Smooth muscle cell (in vitro differentiated cells): ENCODE measurements around the gene CHN1. TPM values are rescaled to one million over a fixed set of nuclear protein-coding genes. Genes with fewer than 3 reads are reported as not detected.

Experiments used
- DNase-seq: peaks from one replicate; lab custom pipeline; 2025; ENCODE audit not compliant: unreplicated experiment; lab: John Stamatoyannopoulos, UW
- H2AFZ ChIP-seq: fragments of 200-600 bp; sonication (generic); 2 replicates; pipeline ENCODE4 v1.6.0; 2016; ENCODE audit warnings: antibody characterized with exemption, low read depth, mild to moderate bottlenecking
- H3F3A ChIP-seq: fragments of 200-600 bp; sonication (generic); 2 replicates; pipeline ENCODE4 v1.6.0; 2017; ENCODE audit warnings: antibody characterized with exemption, low read depth
- H3K27ac ChIP-seq: fragments of 200-600 bp; sonication (generic); 2 replicates; pipeline ENCODE4 v1.5.1; 2016; ENCODE audit warnings: low read depth, mild to moderate bottlenecking
- H3K27me3 ChIP-seq: fragments of 200-600 bp; sonication (generic); 2 replicates; pipeline ENCODE4 v1.6.1; 2016; ENCODE audit warnings: low read depth, mild to moderate bottlenecking
- H3K36me3 ChIP-seq: fragments of 200-600 bp; sonication (generic); 2 replicates; pipeline ENCODE4 v1.5.1; 2016; ENCODE audit warnings: low read depth
- H3K4me1 ChIP-seq: fragments of 200-600 bp; sonication (generic); 2 replicates; pipeline ENCODE4 v1.5.1; 2016; ENCODE audit warnings: low read depth
- H3K4me2 ChIP-seq: fragments of 200-600 bp; sonication (generic); 2 replicates; pipeline ENCODE4 v1.6.0; 2016; ENCODE audit warnings: mild to moderate bottlenecking
- H3K4me3 ChIP-seq: fragments of 200-600 bp; sonication (generic); 2 replicates; pipeline ENCODE4 v1.5.1; 2016; ENCODE audit warnings: mild to moderate bottlenecking
- H3K79me2 ChIP-seq: fragments of 200-600 bp; sonication (generic); 2 replicates; pipeline ENCODE4 v1.6.0; 2016; ENCODE audit warnings: low read depth, mild to moderate bottlenecking
- H3K9ac ChIP-seq: fragments of 200-600 bp; sonication (generic); 2 replicates; pipeline ENCODE4 v1.6.0; 2016; ENCODE audit warnings: low read depth
- H3K9me3 ChIP-seq: fragments of 200-600 bp; sonication (generic); replicated peaks from 2 replicates; pipeline ENCODE4 v1.5.1; 2016; ENCODE audit warnings: low read depth
- H4K20me1 ChIP-seq: fragments of 200-600 bp; sonication (generic); 2 replicates; pipeline ENCODE4 v1.6.0; 2016; ENCODE audit warnings: low read depth
- WGBS: methylation state at CpG from one replicate; pipeline ENCODE4 v1.1.7; 2016; ENCODE audit warnings: low lambda C conversion rate; 5-methylcytosine and 5-hydroxymethylcytosine counted together
- polyA plus RNA-seq: library from polyadenylated mRNA; unstranded; fragments of >200 nt; fragmentation: Nextera tagmentation; extraction: Ambion mirVana; gene quantifications from 2 replicates; pipeline ENCODE4 v1.2.1, GENCODE V29; 2016
- total RNA-seq: library from RNA; depleted of rRNA; stranded (reverse); fragments of >200 nt; gene quantifications from 2 replicates; pipeline ENCODE4 v1.2.3, GENCODE V29; 2014
- TF ChIP-seq, protein P1 (sequence below): fragments of 200-600 bp; sonication (generic); IDR thresholded peaks from 2 replicates; pipeline ENCODE4 v1.5.1; 2017; ENCODE audit warnings: borderline replicate concordance, mild to moderate bottlenecking, antibody characterized with exemption; ENCODE audit not compliant: insufficient read depth, poor library complexity, severe bottlenecking

Gene CHN1
- total and polyA plus RNA-seq, 2 experiments from 2014 or later: 33.5 to 44.8 TPM

DNA sequence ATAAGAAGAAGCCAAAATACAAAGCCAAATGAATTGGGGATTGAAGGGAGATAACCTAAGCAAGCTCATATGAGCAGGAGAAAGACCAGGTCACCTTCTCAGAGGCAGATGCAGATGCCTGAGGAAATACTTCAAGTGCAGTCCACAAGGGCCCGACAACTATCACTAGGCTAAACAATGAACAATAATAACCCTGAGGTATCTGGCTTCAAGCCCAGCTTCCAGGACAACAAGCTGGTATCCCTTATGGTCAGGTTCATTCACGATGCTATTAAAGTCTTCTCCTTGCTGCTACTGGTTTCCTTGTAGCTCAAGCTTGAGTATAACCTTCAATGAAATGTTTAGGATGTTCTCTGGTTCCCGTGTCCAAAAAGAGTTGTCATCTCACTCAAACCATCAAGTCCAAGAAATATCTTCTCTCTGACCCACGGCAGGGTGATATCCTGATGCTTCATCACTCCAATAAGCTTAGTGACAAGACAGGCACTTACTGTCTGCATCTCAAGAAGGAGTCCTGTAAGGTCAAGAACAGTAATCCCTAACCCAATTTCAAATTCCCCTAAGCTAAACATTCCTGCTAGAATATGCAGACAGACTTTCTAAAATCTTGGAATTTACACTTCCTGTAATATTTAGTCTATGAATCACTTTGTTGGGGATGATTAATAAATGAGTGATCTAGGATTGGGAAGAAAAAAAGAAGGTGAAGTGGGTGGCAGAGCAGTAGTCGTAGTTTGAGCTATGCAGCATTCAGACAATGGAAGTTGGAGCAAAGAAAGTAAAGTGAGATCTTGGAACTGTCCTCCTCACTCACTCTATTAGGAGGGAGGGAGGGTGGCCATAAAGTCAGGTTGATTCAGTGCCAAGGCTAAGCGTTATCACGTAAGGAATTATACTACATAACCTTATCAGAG is 33.1 kb downstream of the CHN1 start:
- H2AFZ ChIP-seq: no peak overlapping the region
- no peaks in the 10 kb centered on the region for H3K27me3 ChIP-seq
- peaks cover 17% of the 10 kb centered on the region for H3F3A ChIP-seq
- H3K4me1 ChIP-seq: peaks cover 13% of the 10 kb centered on the region
- peak overlapping the region; percentile 80 for H3K27ac ChIP-seq
- no peaks in the 10 kb centered on the region for H3K36me3 ChIP-seq
- TF ChIP-seq, protein P1, sequence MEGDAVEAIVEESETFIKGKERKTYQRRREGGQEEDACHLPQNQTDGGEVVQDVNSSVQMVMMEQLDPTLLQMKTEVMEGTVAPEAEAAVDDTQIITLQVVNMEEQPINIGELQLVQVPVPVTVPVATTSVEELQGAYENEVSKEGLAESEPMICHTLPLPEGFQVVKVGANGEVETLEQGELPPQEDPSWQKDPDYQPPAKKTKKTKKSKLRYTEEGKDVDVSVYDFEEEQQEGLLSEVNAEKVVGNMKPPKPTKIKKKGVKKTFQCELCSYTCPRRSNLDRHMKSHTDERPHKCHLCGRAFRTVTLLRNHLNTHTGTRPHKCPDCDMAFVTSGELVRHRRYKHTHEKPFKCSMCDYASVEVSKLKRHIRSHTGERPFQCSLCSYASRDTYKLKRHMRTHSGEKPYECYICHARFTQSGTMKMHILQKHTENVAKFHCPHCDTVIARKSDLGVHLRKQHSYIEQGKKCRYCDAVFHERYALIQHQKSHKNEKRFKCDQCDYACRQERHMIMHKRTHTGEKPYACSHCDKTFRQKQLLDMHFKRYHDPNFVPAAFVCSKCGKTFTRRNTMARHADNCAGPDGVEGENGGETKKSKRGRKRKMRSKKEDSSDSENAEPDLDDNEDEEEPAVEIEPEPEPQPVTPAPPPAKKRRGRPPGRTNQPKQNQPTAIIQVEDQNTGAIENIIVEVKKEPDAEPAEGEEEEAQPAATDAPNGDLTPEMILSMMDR: no peak
- H3K9me3 ChIP-seq: no peaks in the 10 kb centered on the region
- peak overlapping the region; percentile 47 for H3K4me2 ChIP-seq
- 40% methylated on average over 7 of the region's 7 CpGs for WGBS
- no peak for DNase-seq
- H4K20me1 ChIP-seq: no peaks in the 10 kb centered on the region
- H3K4me3 ChIP-seq: no peak overlapping the region
- peak overlapping the region; percentile 7 for H3K9ac ChIP-seq
- no peaks in the 10 kb centered on the region for H3K79me2 ChIP-seq

DNA sequence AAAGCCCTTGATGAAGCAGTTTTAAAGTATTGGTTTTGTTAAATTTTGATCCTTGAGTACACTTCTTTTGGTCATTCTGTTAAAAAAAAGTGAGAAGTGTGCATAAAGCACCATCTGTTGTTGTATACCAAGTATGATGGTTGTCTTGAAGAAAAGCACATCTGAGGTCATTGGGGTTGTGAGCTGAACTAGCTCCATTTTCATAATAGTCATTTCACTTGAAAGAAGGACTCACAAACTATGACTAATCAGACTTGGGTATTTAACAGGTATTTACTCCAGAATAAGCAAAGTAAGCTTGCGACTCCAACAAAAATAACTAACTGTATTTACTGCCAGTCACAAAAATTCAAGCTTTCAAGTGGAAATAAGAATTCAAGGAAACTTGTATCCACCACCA is 35.1 kb downstream of the CHN1 start:
- Histone ChIP-seq H3K27ac (no peak overlapping the region), H3K4me2 (no peak overlapping the region)
- 53% methylated on average over 1 of the region's 1 CpG for WGBS

DNA sequence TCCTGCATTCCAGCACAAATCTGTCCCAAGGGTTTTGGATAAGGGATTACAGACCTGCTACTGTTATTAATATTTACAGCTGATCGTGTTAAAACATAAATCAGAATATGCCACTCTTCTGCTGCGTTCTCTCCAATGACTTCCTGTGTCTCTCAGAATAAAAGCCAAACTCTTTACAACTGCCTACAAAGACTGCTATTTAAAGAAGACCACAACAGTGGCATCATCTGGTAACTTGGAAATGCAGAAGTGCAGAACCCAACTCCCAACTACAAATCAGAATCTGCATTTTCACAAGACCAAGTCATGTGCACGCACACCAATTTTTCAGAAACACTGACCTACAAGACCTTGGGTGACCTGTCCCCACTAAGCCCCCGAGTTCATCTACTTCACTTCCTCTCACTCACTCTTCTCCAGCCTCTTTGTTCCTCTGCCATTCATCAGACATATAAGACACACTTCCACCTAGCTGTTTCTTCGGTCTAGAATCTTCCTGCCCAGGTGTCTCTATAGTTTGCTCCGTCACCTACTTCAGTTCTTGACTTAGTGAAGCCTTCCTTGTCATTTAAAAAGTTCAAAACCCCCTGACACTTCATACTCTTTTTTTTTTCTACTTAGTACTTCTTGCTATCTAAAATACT is 36.0 kb downstream of the CHN1 start:
- no peaks in the 10 kb centered on the region for H4K20me1 ChIP-seq
- no peak overlapping the region for H3K4me3 ChIP-seq
- no peak overlapping the region for H3K27ac ChIP-seq
- 91% methylated on average over 6 of the region's 6 CpGs for WGBS
- no peaks in the 10 kb centered on the region for H3K79me2 ChIP-seq
- TF ChIP-seq, protein P1: no peak
- peaks cover 17% of the 10 kb centered on the region for H3F3A ChIP-seq
- H2AFZ ChIP-seq: no peak overlapping the region
- no peaks in the 10 kb centered on the region for H3K9me3 ChIP-seq
- H3K36me3 ChIP-seq: no peaks in the 10 kb centered on the region
- DNase-seq: no peak
- no peak overlapping the region for H3K4me2 ChIP-seq
- peaks cover 42% of the 10 kb centered on the region for H3K4me1 ChIP-seq
- H3K9ac ChIP-seq: no peak overlapping the region
- H3K27me3 ChIP-seq: no peaks in the 10 kb centered on the region

More for the DNA sequence above, 35.1 kb downstream of the CHN1 start:
- Histone ChIP-seq H3K27me3 (no peaks in the 10 kb centered on the region), H2AFZ (no peak overlapping the region), H3K79me2 (no peaks in the 10 kb centered on the region), H3F3A (peaks cover 17% of the 10 kb centered on the region), H3K4me1 (peaks cover 33% of the 10 kb centered on the region), H3K9me3 (no peaks in the 10 kb centered on the region), H3K4me3 (no peak overlapping the region), H4K20me1 (no peaks in the 10 kb centered on the region), H3K36me3 (no peaks in the 10 kb centered on the region), H3K9ac (no peak overlapping the region)
- no peak for DNase-seq
- TF ChIP-seq, protein P1: no peak
